ENCODE data around the gene PRR18. TPM values are rescaled to one million over a fixed set of nuclear protein-coding genes. Genes with fewer than 3 reads are reported as not detected.
A peak's percentile ranks its signal among the peaks of the same experiment; 100 is the strongest.

PRR18 gene
- total and polyA plus RNA-seq, 2 of the 13 experiments (the other 11 are each of a cell fraction or from before 2014, with no cell fraction given) = 0.04 TPM

GRCh38 chr6:166342349-166343149, 34.4 kb upstream of the PRR18 start, which contains the start of gene SFT2D1 (continued):
- TF ChIP-seq ZHX1 (CRISPR knock-in tag; IDR thresholded peaks at IDR 0.05; ENCODE audit: low read depth) = peak; percentile 41; the same call in 1 of the 2 replicates
- TF ChIP-seq IRF9 (CRISPR knock-in tag; IDR thresholded peaks at IDR 0.05; ENCODE audit: borderline replicate concordance) = peak; percentile 98
- no peak for TF ChIP-seq RFX5 (IDR thresholded peaks at IDR 0.05; ENCODE audit: low read depth, low read length)
- no peak for TF ChIP-seq MIER2 (CRISPR knock-in tag; IDR thresholded peaks at IDR 0.05)
- peak; percentile 83 for TF ChIP-seq DRAP1 (CRISPR knock-in tag; IDR thresholded peaks at IDR 0.05)
- peak; percentile 94; the same call in 1 of the 2 replicates for TF ChIP-seq REPIN1 (CRISPR knock-in tag; IDR thresholded peaks at IDR 0.05; ENCODE audit: borderline replicate concordance, low read depth)
- no peak for TF ChIP-seq PBX2 (CRISPR knock-in tag; IDR thresholded peaks at IDR 0.05)
- TF ChIP-seq MAFF (IDR thresholded peaks at IDR 0.05; ENCODE audit: low read depth, low read length) = no peak
- no peak; the same call in 1 of the 2 replicates for TF ChIP-seq ZBTB44 (CRISPR knock-in tag; IDR thresholded peaks at IDR 0.05)
- TF ChIP-seq ZNF83 (CRISPR knock-in tag; IDR thresholded peaks at IDR 0.05; ENCODE audit: borderline replicate concordance) = 0 out of 2 replicates have a peak, but pooled peaks have one; percentile 58
- peak; percentile 77 for TF ChIP-seq SP2 (CRISPR knock-in tag; IDR thresholded peaks at IDR 0.05)
- no peak for TF ChIP-seq LCORL (IDR thresholded peaks at IDR 0.05)
- TF ChIP-seq LCORL (CRISPR knock-in tag; IDR thresholded peaks at IDR 0.05) = peak; percentile 70; the same call in 1 of the 2 replicates
- no peak for TF ChIP-seq SOX6 (IDR thresholded peaks at IDR 0.05)
- peak; percentile 75 for TF ChIP-seq SOX6 (CRISPR knock-in tag; IDR thresholded peaks at IDR 0.05)
- TF ChIP-seq ZKSCAN5 (CRISPR knock-in tag; IDR thresholded peaks at IDR 0.05) = peak; percentile 44
- no peak for TF ChIP-seq SSRP1 (CRISPR knock-in tag; IDR thresholded peaks at IDR 0.05)
- TF ChIP-seq SNAPC2 (CRISPR knock-in tag; IDR thresholded peaks at IDR 0.05) = no peak
- TF ChIP-seq SMARCE1 (IDR thresholded peaks at IDR 0.05; ENCODE audit: borderline replicate concordance) = no peak
- no peak for TF ChIP-seq CC2D1A (CRISPR knock-in tag; IDR thresholded peaks at IDR 0.05)
- TF ChIP-seq HNF4A (CRISPR knock-in tag; IDR thresholded peaks at IDR 0.05) = peak; percentile 61
- TF ChIP-seq ZFP37 (CRISPR knock-in tag; IDR thresholded peaks at IDR 0.05; ENCODE audit: borderline replicate concordance) = peak; percentile 57
- TF ChIP-seq SIN3B (IDR thresholded peaks at IDR 0.05; ENCODE audit: low read length) = peak; percentile 28
- TF ChIP-seq ZNF839 (CRISPR knock-in tag; IDR thresholded peaks at IDR 0.05; ENCODE audit: borderline replicate concordance) = peak; percentile 99
- TF ChIP-seq ZNF230 (CRISPR knock-in tag; IDR thresholded peaks at IDR 0.05) = peak; percentile 93

Measured in HepG2 (cell line).